ENCODE data around the gene SMARCA1.

The SMARCA1 gene

GRCh38 chrX:129462707-129463106 lies 60.6 kb downstream of the SMARCA1 start:
- no peak for DNase-seq (ENCODE audit: low read depth in 2 of 3, low spot score in 1 of 3)

GRCh38 chrX:129461801-129462456 lies 61.4 kb downstream of the SMARCA1 start:
- no peak for DNase-seq (ENCODE audit: low read depth in 2 of 3, low spot score in 1 of 3)

- no peak for DNase-seq (ENCODE audit: low read depth in 2 of 3, low spot score in 1 of 3)
These were observed 70.8 kb downstream of the SMARCA1 start for GRCh38 chrX:129452523-129452922.

- no peak for DNase-seq (ENCODE audit: low read depth in 2 of 3, low spot score in 1 of 3)
These were observed 73.2 kb downstream of the SMARCA1 start for GRCh38 chrX:129450123-129450522.

- no peak for DNase-seq (ENCODE audit: low read depth in 2 of 3, low spot score in 1 of 3)
These were observed 74.1 kb downstream of the SMARCA1 start for GRCh38 chrX:129449148-129449547.

GRCh38 chrX:129445436-129445835 lies 77.9 kb downstream of the SMARCA1 start:
- DNase-seq (ENCODE audit: low read depth in 2 of 3, low spot score in 1 of 3) = no peak

GRCh38 chrX:129433945-129434344 lies 89.3 kb downstream of the SMARCA1 start:
- DNase-seq (ENCODE audit: low read depth in 2 of 3, low spot score in 1 of 3) = no peak

GRCh38 chrX:129433461-129433860 lies 89.8 kb downstream of the SMARCA1 start:
- DNase-seq (ENCODE audit: low read depth in 2 of 3, low spot score in 1 of 3) = no peak

- DNase-seq (ENCODE audit: low read depth in 2 of 3, low spot score in 1 of 3) = no peak
These were observed 96.0 kb downstream of the SMARCA1 start for GRCh38 chrX:129427267-129427666.

- DNase-seq (ENCODE audit: low read depth in 2 of 3, low spot score in 1 of 3) = no peak
These were observed 100.1 kb downstream of the SMARCA1 start for GRCh38 chrX:129423191-129423590.

GRCh38 chrX:129404670-129405008 lies 118.7 kb downstream of the SMARCA1 start:
- no peak for DNase-seq (ENCODE audit: low read depth in 2 of 3, low spot score in 1 of 3)

GRCh38 chrX:129403974-129404669 lies 119.2 kb downstream of the SMARCA1 start:
- no peak for DNase-seq (ENCODE audit: low read depth in 2 of 3, low spot score in 1 of 3)

Measured in stimulated activated CD4-positive, alpha-beta T cell treated with anti-CD3 and anti-CD28 coated beads, Interleukin-12 subunit alpha, Interleukin-12 subunit beta, amount 100 ng/mL, for 48 hours (primary cell).